SK-N-SH treated with all-trans-retinoic acid at 6 μM for 48 hours (cell line): ENCODE measurements around the gene ZMYM2.

Experiments
- CSDC2 ChIP-seq: fragments of 250-450 bp; sonication (Bioruptor Pico); IDR thresholded peaks from 2 replicates; pipeline ENCODE4 v1.5.0; 2020; ENCODE audit warnings: mild to moderate bottlenecking, moderate library complexity
- GLIS3 ChIP-seq: fragments of 250-450 bp; sonication (Bioruptor Pico); IDR thresholded peaks from 2 replicates; pipeline ENCODE4 v1.5.0; 2020; ENCODE audit warnings: mild to moderate bottlenecking, moderate library complexity
- ISL1 ChIP-seq: fragments of 250-450 bp; sonication (Bioruptor Pico); IDR thresholded peaks from 2 replicates; pipeline ENCODE4 v2.1.2; 2022; ENCODE audit warnings: mild to moderate bottlenecking, moderate library complexity
- PATZ1 ChIP-seq: fragments of 250-450 bp; sonication (Bioruptor Pico); IDR thresholded peaks from 2 replicates; pipeline ENCODE4 v1.8.0; 2020; ENCODE audit warnings: mild to moderate bottlenecking, moderate library complexity, borderline replicate concordance
- POU6F1 ChIP-seq: fragments of 250-450 bp; sonication (Bioruptor Pico); IDR thresholded peaks from 2 replicates; pipeline ENCODE4 v1.8.0; 2021; ENCODE audit warnings: low read depth, mild to moderate bottlenecking, moderate library complexity, borderline replicate concordance
- PPARA ChIP-seq: fragments of 250-450 bp; sonication (Bioruptor Pico); IDR thresholded peaks from 2 replicates; pipeline ENCODE4 v1.5.0; 2020; ENCODE audit warnings: mild to moderate bottlenecking, borderline replicate concordance
- RARB ChIP-seq: fragments of 250-450 bp; sonication (Bioruptor Pico); IDR thresholded peaks from 2 replicates; pipeline ENCODE4 v1.8.0; 2021; ENCODE audit warnings: mild to moderate bottlenecking, moderate library complexity
- ZFP3 ChIP-seq: fragments of 250-450 bp; sonication (Bioruptor Pico); IDR thresholded peaks from 2 replicates; pipeline ENCODE4 v1.5.0; 2020; ENCODE audit warnings: mild to moderate bottlenecking, moderate library complexity
- ZFP30 ChIP-seq: fragments of 450-650 bp; formaldehyde crosslinking; IDR thresholded peaks from 2 replicates; pipeline ENCODE4 v1.5.0; 2022; ENCODE audit warnings: mild to moderate bottlenecking, moderate library complexity
- ZNF565 ChIP-seq: fragments of 450-650 bp; formaldehyde crosslinking; conservative IDR thresholded peaks from 2 replicates; pipeline ENCODE4 v1.5.0; 2020; ENCODE audit warnings: low read depth, mild to moderate bottlenecking, moderate library complexity
- ZNF8 ChIP-seq: fragments of 450-650 bp; formaldehyde crosslinking; IDR thresholded peaks from 2 replicates; pipeline ENCODE4 v1.5.0; 2020; ENCODE audit warnings: mild to moderate bottlenecking, moderate library complexity
- TF ChIP-seq, protein P1 (sequence below): fragments of 250-450 bp; sonication (Bioruptor Pico); IDR thresholded peaks from 2 replicates; pipeline ENCODE4 v1.5.1; 2020; ENCODE audit warnings: low read depth, mild to moderate bottlenecking, moderate library complexity

GRCh38 chr13:20121159-20121525 lies 162.6 kb downstream of the ZMYM2 start:
- TF ChIP-seq ZNF8 (CRISPR knock-in tag) (no peak), ZFP30 (CRISPR knock-in tag) (no peak), ZFP3 (CRISPR knock-in tag) (no peak), PATZ1 (CRISPR knock-in tag) (no peak), CSDC2 (CRISPR knock-in tag) (no peak), RARB (no peak), ISL1 (CRISPR knock-in tag) (no peak), PPARA (CRISPR knock-in tag) (no peak), GLIS3 (CRISPR knock-in tag) (no peak), POU6F1 (CRISPR knock-in tag) (no peak), ZNF565 (CRISPR knock-in tag) (no peak)
- TF ChIP-seq, protein P1, sequence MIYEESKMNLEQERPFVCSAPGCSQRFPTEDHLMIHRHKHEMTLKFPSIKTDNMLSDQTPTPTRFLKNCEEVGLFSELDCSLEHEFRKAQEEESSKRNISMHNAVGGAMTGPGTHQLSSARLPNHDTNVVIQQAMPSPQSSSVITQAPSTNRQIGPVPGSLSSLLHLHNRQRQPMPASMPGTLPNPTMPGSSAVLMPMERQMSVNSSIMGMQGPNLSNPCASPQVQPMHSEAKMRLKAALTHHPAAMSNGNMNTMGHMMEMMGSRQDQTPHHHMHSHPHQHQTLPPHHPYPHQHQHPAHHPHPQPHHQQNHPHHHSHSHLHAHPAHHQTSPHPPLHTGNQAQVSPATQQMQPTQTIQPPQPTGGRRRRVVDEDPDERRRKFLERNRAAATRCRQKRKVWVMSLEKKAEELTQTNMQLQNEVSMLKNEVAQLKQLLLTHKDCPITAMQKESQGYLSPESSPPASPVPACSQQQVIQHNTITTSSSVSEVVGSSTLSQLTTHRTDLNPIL (CRISPR knock-in tag), result no peak
